Hindlimb muscle (tissue), 1 donor: ENCODE results near the gene DISC1. TPM values are rescaled to one million over a fixed set of nuclear protein-coding genes. Genes with fewer than 3 reads are reported as not detected.

Source experiments
- DNase-seq: peaks from one replicate; pipeline ENCODE4 v3.0.0-alpha.2; 2013
- polyA plus RNA-seq: library from polyadenylated mRNA; unstranded; fragments of 120-200 nt; gene quantifications from one replicate; pipeline ENCODE4 v1.2.1, GENCODE V29; 2013; ENCODE audit not compliant: insufficient read length

The DISC1 gene
- polyA plus RNA-seq, 1 donor = 7.3 TPM

- DNase-seq = no peak
Observed at GRCh38 chr1:231670755-231671154, 44.2 kb downstream of the DISC1 start.

- no peak for DNase-seq
Observed at GRCh38 chr1:231674575-231674974, 48.0 kb downstream of the DISC1 start.

DNA sequence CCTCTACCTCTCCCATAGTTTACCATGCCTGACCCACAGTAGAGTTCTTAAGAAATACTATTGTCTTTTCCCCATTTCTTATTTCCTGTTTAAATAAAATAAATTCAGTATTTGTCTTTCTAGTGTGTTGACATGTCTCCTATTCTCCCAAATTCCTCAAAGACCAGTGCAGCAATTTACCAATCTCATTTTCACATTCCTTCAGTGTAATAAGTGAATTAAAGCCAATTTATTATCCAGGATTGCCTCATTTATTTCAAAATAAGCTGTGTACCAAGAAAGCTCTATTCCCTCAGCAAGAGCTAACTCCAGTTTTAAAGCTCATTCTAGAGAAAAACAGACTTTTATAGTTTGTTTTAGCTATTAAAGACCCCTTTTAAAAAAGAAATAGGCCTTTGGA lies 49.9 kb downstream of the DISC1 start:
- no peak for DNase-seq

DNA sequence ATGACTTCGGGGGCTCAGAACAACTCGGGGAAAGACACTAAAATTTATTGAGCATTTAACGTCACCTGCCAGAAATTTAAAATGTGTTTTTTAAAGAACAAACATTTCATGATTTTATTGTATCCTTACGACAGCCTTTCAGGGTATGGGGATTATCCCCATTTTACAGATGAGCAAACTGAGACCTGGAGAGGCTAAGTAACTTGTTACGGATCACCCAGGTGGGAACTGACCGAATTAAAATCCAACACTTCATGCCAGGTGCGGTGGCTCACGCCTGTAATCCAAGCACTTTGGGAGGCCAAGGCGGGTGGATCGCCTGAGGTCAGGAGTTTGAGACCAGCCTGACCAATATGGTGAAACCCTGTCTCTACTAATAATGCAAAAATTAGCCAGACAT lies 50.9 kb downstream of the DISC1 start:
- DNase-seq = no peak

- DNase-seq = no peak
Observed at GRCh38 chr1:231678011-231678432, 51.4 kb downstream of the DISC1 start.

DNA sequence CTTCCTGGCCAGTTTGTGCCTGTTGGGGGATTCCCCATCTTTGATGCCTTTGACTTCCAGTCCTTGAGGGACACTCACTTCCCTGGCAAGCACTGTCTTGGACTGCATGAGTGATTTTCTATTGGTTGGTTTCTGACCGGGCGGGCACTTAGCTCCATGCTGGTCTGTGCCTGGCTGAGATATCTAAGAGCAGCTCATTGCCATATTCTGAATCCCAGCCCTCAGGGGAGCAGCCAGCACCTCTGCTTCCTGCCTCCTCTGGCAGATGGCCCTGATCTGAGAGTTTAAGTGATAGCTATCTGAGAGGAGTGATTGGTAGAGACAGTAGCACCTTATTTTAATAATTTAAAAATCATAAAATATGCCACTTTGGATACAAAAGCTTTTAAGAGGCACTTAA lies 52.5 kb downstream of the DISC1 start:
- no peak for DNase-seq

DNA sequence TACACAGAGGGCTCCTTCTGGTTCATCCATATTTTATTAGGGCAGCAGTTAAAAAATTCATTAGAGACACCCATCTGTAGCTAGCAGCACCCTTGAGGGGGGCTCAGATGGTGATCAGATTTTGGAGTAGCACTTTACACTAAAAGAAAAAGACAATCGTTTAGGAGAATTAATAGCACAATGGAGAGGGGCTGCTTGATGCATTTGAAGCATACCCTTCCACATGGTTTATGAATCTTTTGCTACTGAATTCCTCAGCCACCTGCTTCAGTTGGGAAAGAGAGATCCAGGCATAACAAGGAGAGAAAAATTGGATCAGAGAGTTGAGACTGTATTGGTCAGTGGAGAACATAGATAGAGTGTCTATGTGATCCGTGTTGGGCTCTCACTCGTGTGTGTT lies 54.4 kb downstream of the DISC1 start:
- no peak for DNase-seq

DNA sequence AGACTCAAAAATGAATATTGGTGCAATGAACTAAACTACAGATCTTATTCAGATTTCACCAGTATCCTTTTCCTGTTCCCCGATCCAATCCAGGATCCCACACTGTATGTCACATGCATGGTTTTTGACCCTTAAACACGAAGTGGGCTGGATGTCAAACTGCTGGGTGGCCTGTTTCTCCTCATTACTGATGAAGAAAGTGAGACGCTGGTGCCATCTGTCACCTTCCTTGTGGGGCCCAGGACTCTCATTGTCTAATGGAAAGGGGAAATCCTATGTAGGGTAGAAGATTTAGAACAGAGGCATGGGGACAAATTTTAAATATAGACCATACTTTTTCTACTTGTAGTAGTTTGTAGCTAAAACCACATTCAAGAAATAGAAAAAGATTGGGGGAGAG lies 56.2 kb downstream of the DISC1 start:
- no peak for DNase-seq

GRCh38 chr1:231683439-231684165 lies 57.0 kb downstream of the DISC1 start:
- DNase-seq = no peak

GRCh38 chr1:231684356-231685244 lies 58.0 kb downstream of the DISC1 start:
- no peak for DNase-seq

GRCh38 chr1:231686384-231686783 lies 59.8 kb downstream of the DISC1 start:
- no peak for DNase-seq

DNA sequence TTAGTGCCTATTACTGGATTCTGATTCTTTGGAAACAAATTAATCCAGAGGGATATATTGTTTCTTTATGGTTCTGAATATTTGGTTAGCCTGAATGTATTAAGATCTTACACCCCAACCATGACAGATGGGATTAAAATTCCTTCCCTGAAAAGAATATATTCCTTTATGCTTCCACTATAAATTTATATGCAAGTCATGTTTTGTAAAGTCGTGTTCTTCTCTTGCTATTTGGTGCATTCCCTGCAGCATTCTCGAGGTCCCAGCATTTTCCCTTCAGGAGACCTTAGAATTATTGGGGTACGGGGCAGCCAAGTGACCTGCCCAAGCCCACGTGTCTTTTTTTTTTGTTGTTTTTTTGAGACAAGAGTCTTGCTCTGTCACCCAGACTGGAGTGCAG lies 62.4 kb downstream of the DISC1 start:
- no peak for DNase-seq

- DNase-seq = no peak
Observed at GRCh38 chr1:231690059-231690458, 63.5 kb downstream of the DISC1 start.

DNA sequence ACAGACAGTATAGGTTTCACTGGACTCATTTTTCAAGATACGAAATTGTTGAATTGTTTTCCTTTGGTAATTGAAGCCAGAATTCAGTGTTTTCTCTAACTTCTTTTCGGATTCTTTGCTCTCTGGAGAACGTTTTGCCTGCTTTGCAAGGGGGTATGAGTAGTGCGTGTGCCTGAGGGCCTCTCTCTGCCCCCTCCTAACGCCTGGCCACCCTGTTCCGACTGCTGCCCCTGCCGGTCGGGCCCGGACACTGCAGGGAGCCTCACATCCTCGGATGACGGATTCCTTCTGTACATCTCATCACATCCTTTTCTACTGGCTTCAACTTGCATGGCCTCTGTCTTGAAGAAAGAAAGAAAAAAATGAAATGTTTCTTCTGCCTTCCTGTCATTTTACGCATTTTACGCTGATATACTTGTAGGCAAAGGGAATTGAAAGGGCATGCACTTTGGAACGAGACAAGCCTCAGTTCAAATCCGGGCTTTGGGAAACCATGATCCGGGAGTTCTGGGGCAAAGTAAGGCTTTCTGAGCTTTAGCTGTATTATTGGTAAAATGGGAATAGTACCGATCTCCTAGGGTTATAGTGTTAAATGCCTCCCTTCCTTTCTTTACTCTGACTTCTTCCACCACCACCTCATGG lies 65.1 kb downstream of the DISC1 start:
- no peak for DNase-seq

DNA sequence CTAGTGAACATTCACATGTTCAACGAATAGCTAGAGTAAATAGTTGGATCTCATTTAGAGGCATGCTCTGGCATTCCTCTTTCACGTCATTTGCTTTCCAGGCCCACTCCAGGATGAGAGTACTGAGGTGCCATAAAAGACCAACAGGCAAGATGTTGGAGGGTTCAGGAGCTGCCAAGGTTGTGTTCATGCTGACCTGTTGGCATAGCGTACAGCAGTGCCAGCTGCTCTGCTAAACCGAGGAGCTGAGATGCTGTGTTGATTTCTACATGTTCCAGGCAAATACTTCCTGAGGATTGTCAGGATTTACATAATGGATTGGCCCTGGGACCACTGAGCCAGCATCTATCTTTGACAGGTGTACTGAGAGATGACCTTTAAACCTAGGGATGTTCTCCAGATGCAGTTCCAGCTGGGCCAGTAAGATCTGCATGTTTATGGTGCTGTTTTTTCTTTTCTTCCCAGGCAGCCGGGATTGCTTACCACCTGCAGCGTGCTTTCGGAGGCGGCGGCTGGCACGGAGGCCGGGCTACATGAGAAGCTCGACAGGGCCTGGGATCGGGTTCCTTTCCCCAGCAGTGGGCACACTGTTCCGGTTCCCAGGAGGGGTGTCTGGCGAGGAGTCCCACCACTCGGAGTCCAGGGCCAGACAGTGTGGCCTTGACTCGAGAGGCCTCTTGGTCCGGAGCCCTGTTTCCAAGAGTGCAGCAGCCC lies 66.9 kb downstream of the DISC1 start:
- no peak for DNase-seq

DNA sequence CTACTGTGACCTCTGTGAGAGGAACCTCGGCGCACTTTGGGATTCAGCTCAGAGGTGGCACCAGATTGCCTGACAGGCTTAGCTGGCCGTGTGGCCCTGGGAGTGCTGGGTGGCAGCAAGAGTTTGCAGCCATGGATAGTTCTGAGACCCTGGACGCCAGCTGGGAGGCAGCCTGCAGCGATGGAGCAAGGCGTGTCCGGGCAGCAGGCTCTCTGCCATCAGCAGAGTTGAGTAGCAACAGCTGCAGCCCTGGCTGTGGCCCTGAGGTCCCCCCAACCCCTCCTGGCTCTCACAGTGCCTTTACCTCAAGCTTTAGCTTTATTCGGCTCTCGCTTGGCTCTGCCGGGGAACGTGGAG lies 67.5 kb downstream of the DISC1 start:
- peak; percentile 55 for DNase-seq

- DNase-seq = no peak
Observed at GRCh38 chr1:231694465-231695077, 68.0 kb downstream of the DISC1 start.

GRCh38 chr1:231695439-231696255 lies 69.1 kb downstream of the DISC1 start:
- no peak for DNase-seq

- no peak for DNase-seq
Observed at GRCh38 chr1:231699784-231700183, 73.2 kb downstream of the DISC1 start.

DNA sequence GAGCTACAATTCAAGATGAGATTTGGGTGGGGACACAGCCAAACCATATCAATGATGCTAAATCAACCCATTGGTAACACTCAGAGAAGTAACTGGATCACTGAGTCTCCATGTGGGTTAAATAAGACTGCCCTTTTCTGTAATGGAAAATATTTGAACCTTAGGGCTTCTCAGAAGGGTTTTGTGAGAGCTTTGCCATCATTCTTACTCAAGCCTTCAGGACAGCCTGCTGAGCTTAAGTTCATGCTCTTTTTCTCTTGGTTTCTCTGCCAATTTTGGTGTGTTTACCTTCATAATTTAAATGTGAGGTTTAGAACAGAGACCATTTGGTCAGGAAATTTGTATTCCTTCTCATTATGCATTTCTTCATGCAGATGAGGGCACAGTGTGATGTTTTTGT lies 74.7 kb downstream of the DISC1 start:
- DNase-seq = no peak

DNA sequence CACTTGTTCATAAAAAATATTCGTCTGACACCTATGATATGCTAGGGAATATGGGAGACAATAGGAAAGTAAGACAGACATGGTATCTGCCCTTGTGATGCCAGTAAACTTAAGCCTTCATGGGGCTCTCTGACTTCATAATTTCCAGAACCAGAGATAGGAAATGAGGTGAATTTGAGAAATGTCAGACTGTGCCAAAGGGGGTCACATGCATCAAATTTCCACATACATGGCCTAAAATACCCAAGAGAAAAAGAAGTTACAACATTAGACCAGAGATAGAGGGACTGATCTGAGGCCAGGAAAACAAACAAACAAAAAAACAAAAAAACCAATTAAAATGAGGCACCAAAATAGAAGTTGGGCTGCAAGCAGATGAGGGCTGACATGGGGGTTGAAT lies 75.7 kb downstream of the DISC1 start:
- DNase-seq = no peak

GRCh38 chr1:231702804-231703203 lies 76.2 kb downstream of the DISC1 start:
- no peak for DNase-seq
